HCT116 (cell line): ENCODE data around the gene ABCA6.

ENCODE experiments used
- EZH2phosphoT487 ChIP-seq: fragments of 200-600 bp; IDR thresholded peaks from 2 replicates; pipeline ENCODE4 v1.6.1; 2018; ENCODE audit warnings: antibody characterized with exemption, borderline replicate concordance
- MAX ChIP-seq: IDR thresholded peaks from 2 replicates; pipeline ENCODE4 v1.6.1; 2012
- RAD21 ChIP-seq: IDR thresholded peaks from 2 replicates; pipeline ENCODE4 v1.6.1; 2012; ENCODE audit warnings: low read depth, mild to moderate bottlenecking
- ZNF274 ChIP-seq: fragments of 200-500 bp; sonication (Bioruptor generic); IDR thresholded peaks from 2 replicates; pipeline ENCODE4 v1.6.1; 2014; ENCODE audit warnings: mild to moderate bottlenecking, low read depth, low read length, inconsistent platforms

GRCh38 chr17:69143683-69144231, 2.1 kb upstream of the ABCA6 start:
- TF ChIP-seq EZH2phosphoT487 (no peak), ZNF274 (no peak), MAX (no peak), RAD21 (no peak)
